Fibroblast of lung (primary cell): ENCODE data around the gene HES3. TPM values are rescaled to one million over a fixed set of nuclear protein-coding genes. Genes with fewer than 3 reads are reported as not detected.

ENCODE experiments used
- DNase-seq, 2 donors: peaks; one replicate each; pipeline versions ENCODE4 v3.0.0 to v3.0.0-alpha.2; 2010; ENCODE audit warnings: low read depth in 2 of 2
- H2AFZ ChIP-seq: 2 replicates; pipeline ENCODE4 v1.5.1; 2012; ENCODE audit warnings: low read length, control low read depth, inconsistent platforms
- H3K27ac ChIP-seq: 2 replicates; pipeline ENCODE4 v1.5.1; 2011; ENCODE audit warnings: low read length, control low read depth; ENCODE audit not compliant: insufficient read depth
- H3K27me3 ChIP-seq: 2 replicates; pipeline ENCODE4 v1.5.1; 2011; ENCODE audit warnings: mild to moderate bottlenecking, low read length; ENCODE audit not compliant: control insufficient read depth, insufficient read depth
- H3K36me3 ChIP-seq: 2 replicates; pipeline ENCODE4 v1.5.1; 2011; ENCODE audit warnings: low read length; ENCODE audit not compliant: control insufficient read depth, insufficient read depth
- H3K4me1 ChIP-seq: 2 replicates; pipeline ENCODE4 v1.5.1; 2011; ENCODE audit warnings: low read length; ENCODE audit not compliant: control insufficient read depth, insufficient read depth; ENCODE audit errors: extremely low read depth
- H3K4me2 ChIP-seq: 2 replicates; pipeline ENCODE4 v1.5.1; 2011; ENCODE audit warnings: low read length, control low read depth; ENCODE audit not compliant: insufficient read depth; ENCODE audit errors: extremely low read depth
- H3K4me3 ChIP-seq, 4 experiments: fragments of 200-600 bp in 1 of 4; sonication (generic) in 1 of 4; replicated peaks in 1 of 4; 2 replicates each; pipeline ENCODE4 v1.5.1; 2011 to 2016; ENCODE audit warnings: low read length in 4 of 4, low read depth in 3 of 4, mild to moderate bottlenecking in 3 of 4, control low read depth in 2 of 4, inconsistent platforms in 1 of 4, mixed read lengths in 1 of 4; ENCODE audit not compliant: insufficient read depth in 1 of 4; ENCODE audit errors: control extremely low read depth in 1 of 4
- H3K79me2 ChIP-seq: 2 replicates; pipeline ENCODE4 v1.5.1; 2012; ENCODE audit warnings: mild to moderate bottlenecking, low read length, inconsistent platforms; ENCODE audit not compliant: control insufficient read depth, insufficient read depth
- H3K9ac ChIP-seq: 2 replicates; pipeline ENCODE4 v1.5.1; 2011; ENCODE audit warnings: mild to moderate bottlenecking, low read length, control low read depth; ENCODE audit not compliant: insufficient read depth
- H3K9me3 ChIP-seq: 2 replicates; pipeline ENCODE4 v1.5.1; 2012; ENCODE audit warnings: low read depth, low read length; ENCODE audit not compliant: control insufficient read depth, insufficient read depth
- H4K20me1 ChIP-seq: 2 replicates; pipeline ENCODE4 v1.5.1; 2011; ENCODE audit warnings: low read length; ENCODE audit not compliant: control insufficient read depth, insufficient read depth; ENCODE audit errors: extremely low read depth
- EZH2 ChIP-seq: IDR thresholded peaks from 2 replicates; pipeline ENCODE4 v1.5.1; 2012; ENCODE audit warnings: low read length, control low read depth, mild to moderate bottlenecking; ENCODE audit errors: missing control alignments
- polyA plus RNA-seq, 2 donors: library from polyadenylated mRNA; depleted of rRNA in 1 of 2; stranded (reverse) in 1 of 2; unstranded in 1 of 2; fragments of >200 nt; gene quantifications; 2 replicates each; pipeline ENCODE4 v1.2.1, GENCODE V29; 2011 to 2012; ENCODE audit warnings: missing spikeins in 1 of 2
- total RNA-seq: library from RNA; depleted of rRNA; stranded (reverse); fragments of >200 nt; gene quantifications from 2 replicates; pipeline ENCODE4 v1.2.1, GENCODE V29; 2014
- TF ChIP-seq, protein P1 (sequence below), 2 donors: IDR thresholded peaks in 1 of 2; conservative IDR thresholded peaks in 1 of 2; 1 replicate in 1 of 2; 2 replicates in 1 of 2; pipeline ENCODE4 v1.5.1; 2011 to 2012; ENCODE audit warnings: low read length in 2 of 2, control low read depth in 1 of 2, inconsistent platforms in 1 of 2, low read depth in 1 of 2, mild to moderate bottlenecking in 1 of 2

HES3 gene
- total and polyA plus RNA-seq, 2 donors (not counting 1 experiment from before 2014, with no cell fraction given): not detected

DNA sequence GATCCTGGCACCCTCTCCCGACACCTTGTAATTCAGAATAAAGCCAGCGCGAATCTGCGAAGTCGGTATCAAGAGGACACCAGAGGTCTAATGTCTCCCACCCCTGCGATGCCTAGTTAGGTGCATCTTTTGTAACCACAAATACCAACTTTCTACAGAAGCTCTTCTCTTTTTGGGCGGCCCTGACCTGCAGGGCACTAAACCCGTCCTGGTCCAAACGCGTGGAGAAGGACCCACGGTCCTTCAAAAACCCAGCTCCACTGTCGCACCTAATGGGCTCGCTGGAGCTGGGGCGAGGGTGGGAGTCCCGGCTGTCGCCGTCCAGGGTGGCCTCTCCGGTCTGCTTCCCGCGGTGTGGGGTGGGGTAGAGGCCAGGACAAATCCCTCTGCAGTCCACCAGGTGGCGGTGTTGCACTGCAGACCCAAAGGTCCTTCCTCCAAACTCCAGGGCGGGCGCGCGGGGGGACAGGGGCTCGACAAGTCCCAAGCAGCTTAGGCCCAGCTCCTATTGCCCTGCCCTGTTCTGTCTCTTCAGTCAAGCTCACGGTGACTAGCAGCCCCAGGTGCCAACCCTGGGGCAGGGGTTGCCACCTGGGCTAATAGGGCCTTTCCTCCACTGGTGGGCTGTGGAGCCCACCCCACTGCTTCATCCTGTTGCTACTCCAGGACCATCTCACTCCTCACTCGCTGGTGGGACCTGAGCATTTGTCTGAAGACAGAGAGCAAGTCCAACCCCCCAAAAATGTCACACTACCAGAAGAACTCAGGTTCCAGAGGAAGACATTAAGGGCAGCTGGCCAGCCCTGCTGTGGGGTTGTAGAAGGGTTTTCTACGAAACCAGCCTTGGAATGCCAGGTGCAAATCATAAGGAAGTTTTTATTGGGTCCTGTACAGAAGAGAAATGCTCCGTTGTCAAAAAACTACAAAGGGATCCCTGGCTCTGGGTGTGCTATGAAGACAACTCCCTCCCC is 2.8 kb downstream of the HES3 start:
- H3K4me2 ChIP-seq: peak overlapping the region; percentile 37
- no peaks in the 10 kb centered on the region for H3K36me3 ChIP-seq
- TF ChIP-seq, protein P1, sequence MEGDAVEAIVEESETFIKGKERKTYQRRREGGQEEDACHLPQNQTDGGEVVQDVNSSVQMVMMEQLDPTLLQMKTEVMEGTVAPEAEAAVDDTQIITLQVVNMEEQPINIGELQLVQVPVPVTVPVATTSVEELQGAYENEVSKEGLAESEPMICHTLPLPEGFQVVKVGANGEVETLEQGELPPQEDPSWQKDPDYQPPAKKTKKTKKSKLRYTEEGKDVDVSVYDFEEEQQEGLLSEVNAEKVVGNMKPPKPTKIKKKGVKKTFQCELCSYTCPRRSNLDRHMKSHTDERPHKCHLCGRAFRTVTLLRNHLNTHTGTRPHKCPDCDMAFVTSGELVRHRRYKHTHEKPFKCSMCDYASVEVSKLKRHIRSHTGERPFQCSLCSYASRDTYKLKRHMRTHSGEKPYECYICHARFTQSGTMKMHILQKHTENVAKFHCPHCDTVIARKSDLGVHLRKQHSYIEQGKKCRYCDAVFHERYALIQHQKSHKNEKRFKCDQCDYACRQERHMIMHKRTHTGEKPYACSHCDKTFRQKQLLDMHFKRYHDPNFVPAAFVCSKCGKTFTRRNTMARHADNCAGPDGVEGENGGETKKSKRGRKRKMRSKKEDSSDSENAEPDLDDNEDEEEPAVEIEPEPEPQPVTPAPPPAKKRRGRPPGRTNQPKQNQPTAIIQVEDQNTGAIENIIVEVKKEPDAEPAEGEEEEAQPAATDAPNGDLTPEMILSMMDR (conservative IDR thresholded peaks at IDR 0.05 in 1 of 2, IDR thresholded peaks at IDR 0.05 in 1 of 2; ENCODE audit: low read depth in 1 of 2, low read length in 2 of 2): peak; percentile 84 to 86
- peak; percentile 7 for TF ChIP-seq EZH2
- no peak overlapping the region for H2AFZ ChIP-seq
- H3K4me1 ChIP-seq: peaks cover 5% of the 10 kb centered on the region
- peaks cover 24% of the 10 kb centered on the region for H3K27me3 ChIP-seq
- H3K9me3 ChIP-seq: no peaks in the 10 kb centered on the region
- H3K4me3 ChIP-seq: no peak overlapping the region
- H3K79me2 ChIP-seq: no peaks in the 10 kb centered on the region
- H4K20me1 ChIP-seq: no peaks in the 10 kb centered on the region
- peak; percentile 57 to 76 for DNase-seq
- no peak overlapping the region for H3K9ac ChIP-seq
- H3K27ac ChIP-seq: no peak overlapping the region

DNA sequence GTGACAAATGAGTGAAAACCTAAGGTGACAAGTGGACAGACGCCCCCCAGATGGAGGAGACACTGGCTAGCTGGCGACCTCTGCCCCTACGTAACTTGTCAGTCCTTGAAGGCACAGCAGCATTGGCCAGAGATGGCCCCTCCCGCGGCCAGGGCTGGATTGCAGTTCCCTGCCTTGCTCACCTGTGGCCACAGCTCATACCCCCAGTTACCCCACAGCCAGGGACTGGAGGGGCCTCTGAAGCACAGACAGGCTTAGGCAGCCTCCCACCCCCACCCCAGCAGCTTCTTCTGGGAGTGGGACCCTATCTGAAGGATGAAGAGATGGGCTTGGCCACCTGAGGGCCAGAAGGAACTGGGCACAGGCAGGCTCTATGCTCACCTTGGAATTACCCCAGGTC is 3.7 kb downstream of the HES3 start:
- Histone ChIP-seq H2AFZ (no peak overlapping the region), H3K27ac (no peak overlapping the region), H3K79me2 (no peaks in the 10 kb centered on the region), H3K4me2 (no peak overlapping the region), H4K20me1 (no peaks in the 10 kb centered on the region), H3K36me3 (no peaks in the 10 kb centered on the region), H3K9me3 (no peaks in the 10 kb centered on the region), H3K4me3 (no peak overlapping the region), H3K27me3 (peaks cover 24% of the 10 kb centered on the region), H3K4me1 (peaks cover 5% of the 10 kb centered on the region), H3K9ac (no peak overlapping the region)
- no peak for DNase-seq
- TF ChIP-seq EZH2: no peak

DNA sequence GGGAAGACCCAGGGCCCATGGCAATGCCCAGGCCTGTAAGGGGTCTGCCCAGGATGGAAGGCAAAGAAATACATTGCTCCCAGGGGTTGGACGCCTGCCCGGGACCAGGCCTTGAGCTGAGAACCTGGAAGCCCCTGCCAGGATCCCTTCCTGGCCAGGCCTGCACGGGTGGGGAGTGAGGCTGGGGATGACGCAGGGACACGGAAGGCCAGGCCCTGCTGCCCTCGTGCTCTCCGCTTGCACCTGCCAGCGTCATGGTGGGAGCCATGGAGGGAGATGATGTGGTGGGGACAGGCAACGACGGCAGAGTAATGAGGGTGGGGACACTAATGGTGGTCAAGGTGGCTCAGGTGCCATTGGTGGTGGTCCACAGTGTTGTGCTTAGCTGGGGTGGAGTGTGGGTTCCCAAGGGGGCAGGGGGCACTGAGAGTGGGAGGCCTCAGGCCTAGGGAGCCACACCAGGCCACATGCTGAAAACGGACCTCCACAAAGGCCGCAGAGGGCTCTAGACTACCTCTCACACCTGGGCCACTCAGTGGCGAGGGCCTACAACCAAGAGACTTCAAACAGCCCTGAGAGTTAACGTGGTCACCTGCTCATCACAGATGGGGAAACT is 4.3 kb downstream of the HES3 start:
- Histone ChIP-seq H3K27ac (no peak overlapping the region), H3K4me3 (no peak overlapping the region), H3K9ac (no peak overlapping the region), H2AFZ (no peak overlapping the region), H3K4me2 (no peak overlapping the region), H3K4me1 (peaks cover 5% of the 10 kb centered on the region), H4K20me1 (no peaks in the 10 kb centered on the region), H3K9me3 (no peaks in the 10 kb centered on the region), H3K79me2 (no peaks in the 10 kb centered on the region), H3K27me3 (peaks cover 18% of the 10 kb centered on the region), H3K36me3 (no peaks in the 10 kb centered on the region)
- TF ChIP-seq, protein P1 (conservative IDR thresholded peaks at IDR 0.05 in 1 of 2, IDR thresholded peaks at IDR 0.05 in 1 of 2; ENCODE audit: low read depth in 1 of 2, low read length in 2 of 2): no peak
- no peak for TF ChIP-seq EZH2
- no peak for DNase-seq
